Suppressor macrophage treated with lipopolysaccharide for 4 hours (primary cell): ENCODE measurements around the gene FOXR1.

Source experiments
- DNase-seq: peaks from one replicate; pipeline ENCODE4 v3.0.0-alpha.2; 2020

The FOXR1 gene

GRCh38 chr11:118971646-118972045 lies at the start of gene FOXR1:
TSS of gene FOXR1 (plus strand) at chr11:118971761. CDS start at chr11:118971932, 171 bp downstream.
- no peak for DNase-seq

- DNase-seq, result peak; percentile 34
Observed at GRCh38 chr11:118921929-118922744, 49.4 kb upstream of the FOXR1 start.

- DNase-seq, result no peak
Observed at GRCh38 chr11:118922745-118923627, 48.6 kb upstream of the FOXR1 start.

GRCh38 chr11:118923721-118924587 lies 47.6 kb upstream of the FOXR1 start:
- no peak for DNase-seq

- DNase-seq, result peak; percentile 28
Observed at GRCh38 chr11:118924591-118925585, 46.7 kb upstream of the FOXR1 start.

GRCh38 chr11:118927554-118928100 lies 43.9 kb upstream of the FOXR1 start:
- DNase-seq, result no peak

GRCh38 chr11:118928101-118928869 lies 43.3 kb upstream of the FOXR1 start:
- DNase-seq, result peak; percentile 85

- DNase-seq, result no peak
Observed at GRCh38 chr11:118928870-118929500, 42.6 kb upstream of the FOXR1 start.

GRCh38 chr11:118929501-118930093 lies 42.0 kb upstream of the FOXR1 start:
- peak; percentile 45 for DNase-seq

GRCh38 chr11:118930094-118930712 lies 41.4 kb upstream of the FOXR1 start:
- DNase-seq, result peak; percentile 86

- DNase-seq, result no peak
Observed at GRCh38 chr11:118931571-118931970, 40.0 kb upstream of the FOXR1 start.

GRCh38 chr11:118933486-118933885 lies 38.1 kb upstream of the FOXR1 start:
- DNase-seq, result no peak

GRCh38 chr11:118935376-118935775 lies 36.2 kb upstream of the FOXR1 start:
- no peak for DNase-seq

GRCh38 chr11:118938491-118939403 lies 32.8 kb upstream of the FOXR1 start:
- no peak for DNase-seq

- DNase-seq, result no peak
Observed at GRCh38 chr11:118939404-118939915, 32.1 kb upstream of the FOXR1 start.

- DNase-seq, result peak; percentile 51
Observed at GRCh38 chr11:118939953-118940598, 31.5 kb upstream of the FOXR1 start.

GRCh38 chr11:118947091-118947490 lies 24.5 kb upstream of the FOXR1 start:
- DNase-seq, result no peak
